Rectal smooth muscle tissue (tissue), 1 donor: ENCODE data around the gene N4BP2L1.

ENCODE experiments used
- H3K27ac ChIP-seq: one replicate; pipeline ENCODE4 v1.7.0; 2013; ENCODE audit warnings: low read depth, low read length, inconsistent platforms
- H3K27me3 ChIP-seq: one replicate; pipeline ENCODE4 v1.7.0; 2013; ENCODE audit warnings: low read length; ENCODE audit not compliant: control insufficient read depth, insufficient read depth
- H3K36me3 ChIP-seq: one replicate; pipeline ENCODE4 v1.7.0; 2013; ENCODE audit warnings: low read length; ENCODE audit not compliant: control insufficient read depth, insufficient read depth
- H3K4me1 ChIP-seq: one replicate; pipeline ENCODE4 v1.7.0; 2013; ENCODE audit warnings: low read length; ENCODE audit not compliant: control insufficient read depth, insufficient read depth
- H3K4me3 ChIP-seq: one replicate; pipeline ENCODE4 v1.7.0; 2013; ENCODE audit warnings: low read length
- H3K9ac ChIP-seq: one replicate; pipeline ENCODE4 v1.7.0; 2013; ENCODE audit warnings: low read length

N4BP2L1 gene

DNA sequence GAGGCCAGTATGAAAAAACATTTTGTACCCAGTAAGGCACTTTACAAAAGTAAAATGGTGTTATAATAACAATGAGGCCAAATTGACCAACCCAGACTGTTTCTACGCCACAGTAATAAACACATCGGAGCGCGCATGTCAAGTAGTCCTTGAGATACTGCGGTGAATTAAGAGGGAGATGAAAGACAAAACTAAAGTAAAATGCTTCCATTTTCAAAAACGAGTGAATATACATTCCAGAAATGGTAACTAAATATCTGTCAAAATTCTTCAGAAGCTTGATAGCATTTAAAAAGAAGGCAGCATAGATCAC, 19.0 kb downstream of the N4BP2L1 start:
- no peaks in the 10 kb centered on the region for H3K4me1 ChIP-seq
- H3K27me3 ChIP-seq, result no peaks in the 10 kb centered on the region
- no peak overlapping the region for H3K4me3 ChIP-seq
- H3K36me3 ChIP-seq, result no peaks in the 10 kb centered on the region
- H3K9ac ChIP-seq, result no peak overlapping the region
- no peak overlapping the region for H3K27ac ChIP-seq

DNA sequence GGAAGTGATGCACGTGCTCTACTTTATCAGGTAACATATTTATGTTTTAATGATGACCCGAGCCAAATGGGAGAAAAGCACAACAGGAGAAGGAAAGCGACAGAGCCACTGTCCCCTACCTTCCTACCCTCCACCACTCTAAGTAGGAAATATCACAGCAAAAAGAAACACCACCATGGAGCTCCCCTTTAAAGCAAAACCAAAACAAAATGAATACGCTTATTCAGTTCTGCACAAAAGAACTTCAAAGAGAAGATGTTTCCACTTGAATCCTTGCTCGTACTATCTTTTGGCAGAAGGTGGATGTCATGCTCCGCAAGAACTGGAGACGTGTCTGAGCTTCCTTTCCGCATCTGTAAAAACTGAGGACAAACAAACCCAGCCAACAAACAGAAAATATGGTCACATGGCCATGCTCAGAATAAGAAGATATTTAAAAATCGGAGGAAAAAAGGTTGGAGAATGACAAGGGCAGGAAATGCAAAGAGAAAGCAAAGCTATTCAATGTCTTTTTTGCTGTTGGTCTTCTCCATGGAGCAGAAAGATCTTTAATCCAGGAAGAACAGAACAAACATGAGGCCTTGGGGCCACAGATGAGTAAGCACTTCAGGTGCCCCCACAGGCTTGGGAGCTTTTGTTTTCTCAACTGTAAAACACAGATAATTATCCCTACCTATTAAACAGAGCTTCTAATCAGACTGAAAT, 19.5 kb downstream of the N4BP2L1 start:
- no peaks in the 10 kb centered on the region for H3K27me3 ChIP-seq
- no peak overlapping the region for H3K4me3 ChIP-seq
- no peak overlapping the region for H3K9ac ChIP-seq

DNA sequence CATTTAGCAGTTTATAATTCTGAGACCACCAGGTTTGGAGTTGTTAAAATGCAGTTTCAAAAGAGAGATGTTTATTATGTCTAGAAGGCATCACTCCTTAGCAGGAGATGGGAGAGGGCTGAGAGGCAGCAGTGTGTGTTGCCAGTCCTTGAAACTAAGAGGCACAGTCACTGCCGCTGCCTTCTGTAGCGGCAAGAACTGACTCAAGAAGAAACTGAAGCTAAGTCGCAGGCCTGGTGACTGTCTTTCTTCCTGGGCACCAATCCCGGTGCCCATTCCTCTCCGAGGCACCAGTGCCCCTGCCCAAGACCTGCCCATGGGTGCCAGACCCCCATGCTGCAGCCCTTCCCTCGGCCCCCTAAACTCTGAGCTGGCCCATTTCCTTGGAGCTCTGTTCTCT, 20.1 kb downstream of the N4BP2L1 start:
- Histone ChIP-seq H3K27me3 (no peaks in the 10 kb centered on the region), H3K27ac (no peak overlapping the region), H3K4me3 (no peak overlapping the region), H3K9ac (no peak overlapping the region), H3K4me1 (no peaks in the 10 kb centered on the region), H3K36me3 (no peaks in the 10 kb centered on the region)

More for the DNA sequence above, 19.5 kb downstream of the N4BP2L1 start:
- no peak overlapping the region for H3K27ac ChIP-seq
- H3K36me3 ChIP-seq, result no peaks in the 10 kb centered on the region
- no peaks in the 10 kb centered on the region for H3K4me1 ChIP-seq

DNA sequence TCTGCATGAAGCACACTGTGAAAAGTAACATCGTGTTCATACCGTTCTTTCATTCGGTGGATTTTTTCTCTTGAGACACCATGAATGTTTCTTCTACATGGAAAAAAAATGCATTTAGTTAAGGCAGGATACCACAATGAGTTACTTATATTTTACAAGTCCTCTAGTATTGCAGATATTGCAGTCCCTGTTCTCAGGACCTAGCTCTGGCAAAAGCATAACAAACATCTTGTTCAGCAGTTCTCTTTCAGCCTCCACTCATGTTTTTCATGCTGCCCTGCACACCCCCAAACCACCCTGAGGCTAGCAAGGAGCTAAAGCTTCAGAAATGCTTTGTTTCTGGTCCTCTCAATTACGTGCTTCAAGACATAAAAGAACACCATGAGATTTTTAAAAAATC, 24.8 kb downstream of the N4BP2L1 start:
- H3K27ac ChIP-seq, result no peak overlapping the region
- no peak overlapping the region for H3K4me3 ChIP-seq

DNA sequence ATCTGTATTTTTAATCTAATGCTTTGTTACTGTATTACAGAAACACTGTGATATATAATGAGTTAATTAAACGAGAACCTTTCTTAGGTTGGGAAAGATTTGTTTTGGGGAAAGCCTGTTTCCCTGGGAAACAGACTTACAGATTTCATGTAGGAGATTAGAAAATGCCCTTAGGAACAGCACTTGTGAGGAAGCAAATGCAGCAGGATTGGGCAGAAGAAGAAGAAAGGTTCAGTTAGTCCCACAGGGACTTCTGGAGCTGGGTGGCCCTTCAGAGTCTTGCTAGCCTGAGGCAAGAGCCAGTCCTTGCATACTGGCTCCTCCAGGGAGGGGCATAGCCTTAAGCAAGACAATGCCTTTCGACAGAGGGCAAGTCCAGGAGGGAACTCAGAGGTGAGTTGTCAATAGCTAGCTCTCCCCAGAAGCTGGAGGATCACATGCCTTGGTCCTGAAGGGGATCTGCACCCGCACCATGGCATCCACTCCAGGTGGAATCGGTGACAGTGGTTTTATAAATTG, 36.8 kb downstream of the N4BP2L1 start:
- H3K27me3 ChIP-seq, result no peaks in the 10 kb centered on the region
- H3K4me3 ChIP-seq, result no peak overlapping the region
- no peak overlapping the region for H3K9ac ChIP-seq
- H3K27ac ChIP-seq, result no peak overlapping the region
- H3K36me3 ChIP-seq, result no peaks in the 10 kb centered on the region
- H3K4me1 ChIP-seq, result no peaks in the 10 kb centered on the region

More for the DNA sequence above, 24.8 kb downstream of the N4BP2L1 start:
- no peaks in the 10 kb centered on the region for H3K36me3 ChIP-seq
- no peaks in the 10 kb centered on the region for H3K4me1 ChIP-seq
- no peak overlapping the region for H3K9ac ChIP-seq
- H3K27me3 ChIP-seq, result no peaks in the 10 kb centered on the region

DNA sequence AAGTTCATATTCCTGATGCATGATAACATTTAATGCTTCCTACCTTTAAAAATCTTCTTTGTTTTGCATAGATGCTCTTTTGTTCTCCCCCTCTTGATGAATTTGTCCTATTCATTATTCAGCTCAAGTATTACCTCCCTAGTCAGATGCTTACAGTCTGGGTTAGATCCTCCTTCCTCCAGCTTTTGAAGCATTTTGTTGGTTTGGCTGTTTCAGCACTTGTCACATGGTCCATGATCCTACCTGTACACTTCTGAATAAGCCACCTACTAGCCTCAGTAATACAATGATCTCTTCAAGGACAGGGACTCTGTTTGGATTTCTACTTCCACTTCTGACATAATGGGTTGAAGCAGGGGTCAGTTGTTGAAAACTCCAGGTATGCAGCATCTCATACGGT, 37.4 kb downstream of the N4BP2L1 start:
- no peaks in the 10 kb centered on the region for H3K4me1 ChIP-seq
- no peaks in the 10 kb centered on the region for H3K36me3 ChIP-seq
- H3K27me3 ChIP-seq, result no peaks in the 10 kb centered on the region
- no peak overlapping the region for H3K4me3 ChIP-seq
- H3K27ac ChIP-seq, result no peak overlapping the region
- no peak overlapping the region for H3K9ac ChIP-seq

DNA sequence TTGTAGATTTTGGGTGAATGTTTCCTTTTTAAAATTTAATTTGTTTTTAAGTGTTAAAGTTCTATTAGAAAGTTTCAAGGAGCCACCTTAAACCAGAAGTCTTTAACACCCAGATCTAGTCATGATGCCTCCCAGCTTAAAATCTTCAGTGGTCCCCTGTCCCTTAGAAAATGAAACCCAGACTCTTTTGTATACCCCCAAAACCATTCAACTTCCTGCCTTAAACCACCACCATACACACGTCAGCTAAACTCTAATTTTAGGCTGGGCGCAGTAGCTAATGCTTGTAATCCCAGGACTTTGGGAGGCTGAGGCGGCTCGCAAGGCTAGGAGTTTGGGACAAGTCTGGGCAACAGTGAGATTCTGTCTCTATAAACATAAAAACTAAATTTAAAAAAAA, 37.9 kb downstream of the N4BP2L1 start:
- Histone ChIP-seq H3K27ac (no peak overlapping the region), H3K9ac (no peak overlapping the region), H3K36me3 (no peaks in the 10 kb centered on the region), H3K4me1 (no peaks in the 10 kb centered on the region), H3K4me3 (no peak overlapping the region), H3K27me3 (no peaks in the 10 kb centered on the region)

DNA sequence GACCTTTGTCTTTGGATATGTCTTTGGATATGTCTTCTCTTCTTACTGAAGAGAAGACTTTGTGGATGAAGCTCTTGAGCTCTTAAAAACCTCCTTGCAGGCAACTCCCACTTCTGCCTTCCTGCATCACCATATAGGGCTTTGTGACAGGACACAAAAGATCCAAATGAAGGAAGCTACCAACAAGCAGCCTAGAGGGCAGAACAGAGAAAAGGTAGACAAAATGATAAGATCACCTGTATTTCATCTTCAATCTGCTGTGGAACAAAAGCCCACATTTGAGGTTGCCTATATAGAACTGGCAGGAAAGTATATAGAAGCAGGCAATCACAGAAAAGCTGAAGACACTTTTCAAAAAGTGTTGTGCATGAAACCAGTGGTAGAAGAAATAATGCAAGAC, 42.5 kb downstream of the N4BP2L1 start:
- no peak overlapping the region for H3K9ac ChIP-seq
- no peak overlapping the region for H3K4me3 ChIP-seq
- no peak overlapping the region for H3K27ac ChIP-seq
- H3K4me1 ChIP-seq, result no peaks in the 10 kb centered on the region
- no peaks in the 10 kb centered on the region for H3K27me3 ChIP-seq
- H3K36me3 ChIP-seq, result no peaks in the 10 kb centered on the region

DNA sequence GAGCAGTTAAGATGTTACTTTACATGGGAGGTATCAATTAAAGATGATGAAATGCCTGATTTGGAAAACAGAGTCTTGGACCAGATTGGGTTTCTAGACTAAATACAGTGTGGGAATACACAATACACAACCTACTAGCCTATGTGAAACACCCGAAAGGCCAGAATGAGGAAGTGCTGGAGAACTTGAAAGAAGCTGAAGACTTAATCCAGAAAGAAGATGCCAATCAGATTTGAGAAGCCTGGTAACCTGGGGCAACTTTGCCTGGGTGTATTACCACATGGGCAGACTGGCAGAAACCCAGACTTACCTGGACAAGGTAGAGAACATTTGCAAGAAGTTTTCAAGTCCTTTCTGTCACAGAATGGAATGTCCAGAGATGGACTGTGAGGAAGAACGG, 43.2 kb downstream of the N4BP2L1 start:
- H3K4me1 ChIP-seq, result no peaks in the 10 kb centered on the region
- no peak overlapping the region for H3K27ac ChIP-seq
- no peaks in the 10 kb centered on the region for H3K36me3 ChIP-seq
- no peak overlapping the region for H3K9ac ChIP-seq
- H3K27me3 ChIP-seq, result no peaks in the 10 kb centered on the region
- H3K4me3 ChIP-seq, result no peak overlapping the region

DNA sequence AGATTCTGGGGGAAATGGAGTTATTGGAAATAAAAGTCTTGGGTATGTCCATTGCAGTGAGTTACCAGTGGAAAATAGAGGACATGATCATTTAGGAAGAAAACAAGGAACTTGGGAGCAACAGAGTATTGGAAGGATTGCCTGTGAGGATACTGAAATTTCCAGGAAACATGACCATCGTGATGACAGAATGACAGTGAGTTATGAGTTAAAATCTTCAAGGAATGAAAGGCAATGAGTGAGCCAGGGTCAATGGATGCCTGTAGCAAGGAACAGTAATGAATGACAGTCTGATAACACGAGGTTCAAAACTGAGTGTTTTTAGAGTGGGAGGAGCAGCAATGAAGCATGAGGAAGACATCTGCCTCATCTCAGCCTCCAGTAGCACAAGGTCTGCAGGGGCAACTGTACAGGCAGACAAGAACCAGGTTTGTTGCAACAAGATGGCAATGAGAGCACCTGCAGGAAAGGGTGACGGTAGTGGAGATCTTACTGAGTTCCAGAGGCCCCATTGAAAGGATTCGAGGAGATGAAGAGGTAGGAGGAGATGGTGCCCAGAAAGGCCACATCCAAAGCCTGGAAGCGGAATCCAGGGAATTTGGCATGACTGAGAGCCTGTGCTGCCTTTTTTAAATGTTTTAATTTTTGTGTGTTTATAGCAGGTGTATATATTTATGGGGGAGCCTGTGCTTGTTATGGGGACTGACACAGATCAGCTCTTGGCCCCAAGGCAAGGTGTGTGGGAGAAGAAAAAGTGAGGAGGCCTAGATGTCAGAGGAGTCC, 43.9 kb downstream of the N4BP2L1 start:
- no peak overlapping the region for H3K4me3 ChIP-seq
- H3K9ac ChIP-seq, result no peak overlapping the region
- no peaks in the 10 kb centered on the region for H3K4me1 ChIP-seq
- H3K27me3 ChIP-seq, result no peaks in the 10 kb centered on the region
- H3K36me3 ChIP-seq, result no peaks in the 10 kb centered on the region
- no peak overlapping the region for H3K27ac ChIP-seq

DNA sequence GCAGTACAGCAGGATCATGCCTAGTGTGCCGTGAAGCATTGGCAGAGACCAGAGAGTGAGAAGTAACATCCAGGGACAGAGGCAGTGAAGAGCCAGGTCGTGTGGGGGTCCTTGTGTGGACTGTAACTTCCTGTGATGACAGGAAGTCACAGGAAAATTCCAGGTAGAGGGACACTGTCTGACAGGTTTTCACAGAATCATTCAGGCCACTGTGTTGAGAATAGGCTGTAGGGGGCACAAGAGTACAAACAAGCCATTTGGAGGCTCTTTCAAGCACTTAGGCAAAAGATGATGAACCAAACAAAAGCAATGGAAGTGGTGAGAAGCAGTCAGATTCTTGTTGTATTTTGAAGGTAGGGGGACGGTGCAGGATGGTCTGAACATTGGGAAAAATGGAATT, 46.4 kb downstream of the N4BP2L1 start:
- Histone ChIP-seq H3K9ac (no peak overlapping the region), H3K27me3 (no peaks in the 10 kb centered on the region), H3K27ac (no peak overlapping the region), H3K36me3 (no peaks in the 10 kb centered on the region), H3K4me1 (no peaks in the 10 kb centered on the region), H3K4me3 (no peak overlapping the region)

DNA sequence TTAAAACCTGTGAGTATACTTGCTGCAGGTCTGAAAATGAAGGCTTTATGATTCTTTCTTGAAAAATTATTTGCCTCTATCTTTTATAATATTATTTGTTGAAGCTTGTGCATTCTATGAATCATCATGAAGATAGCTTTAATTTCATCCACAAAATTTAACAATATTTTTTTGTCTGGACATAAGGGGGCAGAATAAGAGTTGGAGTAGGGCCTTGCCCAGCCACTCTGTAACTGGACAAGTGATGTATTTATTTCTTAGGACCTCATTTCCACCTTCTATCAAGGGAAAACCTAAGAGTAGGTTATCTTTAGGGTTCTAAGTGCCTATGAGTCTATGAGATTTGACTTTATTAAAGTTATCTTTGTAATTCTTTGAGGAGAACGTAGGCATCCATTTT, 49.9 kb downstream of the N4BP2L1 start:
- no peaks in the 10 kb centered on the region for H3K36me3 ChIP-seq
- H3K4me1 ChIP-seq, result no peaks in the 10 kb centered on the region
- H3K9ac ChIP-seq, result no peak overlapping the region
- no peaks in the 10 kb centered on the region for H3K27me3 ChIP-seq
- no peak overlapping the region for H3K4me3 ChIP-seq
- H3K27ac ChIP-seq, result no peak overlapping the region
